SIG-M5 (cell line): ENCODE measurements around the gene TMEM38A.

Experiments
- DNase-seq: peaks from one replicate; lab custom pipeline; 2025; lab: John Stamatoyannopoulos, UW

Gene TMEM38A, protein sequence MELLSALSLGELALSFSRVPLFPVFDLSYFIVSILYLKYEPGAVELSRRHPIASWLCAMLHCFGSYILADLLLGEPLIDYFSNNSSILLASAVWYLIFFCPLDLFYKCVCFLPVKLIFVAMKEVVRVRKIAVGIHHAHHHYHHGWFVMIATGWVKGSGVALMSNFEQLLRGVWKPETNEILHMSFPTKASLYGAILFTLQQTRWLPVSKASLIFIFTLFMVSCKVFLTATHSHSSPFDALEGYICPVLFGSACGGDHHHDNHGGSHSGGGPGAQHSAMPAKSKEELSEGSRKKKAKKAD

DNA sequence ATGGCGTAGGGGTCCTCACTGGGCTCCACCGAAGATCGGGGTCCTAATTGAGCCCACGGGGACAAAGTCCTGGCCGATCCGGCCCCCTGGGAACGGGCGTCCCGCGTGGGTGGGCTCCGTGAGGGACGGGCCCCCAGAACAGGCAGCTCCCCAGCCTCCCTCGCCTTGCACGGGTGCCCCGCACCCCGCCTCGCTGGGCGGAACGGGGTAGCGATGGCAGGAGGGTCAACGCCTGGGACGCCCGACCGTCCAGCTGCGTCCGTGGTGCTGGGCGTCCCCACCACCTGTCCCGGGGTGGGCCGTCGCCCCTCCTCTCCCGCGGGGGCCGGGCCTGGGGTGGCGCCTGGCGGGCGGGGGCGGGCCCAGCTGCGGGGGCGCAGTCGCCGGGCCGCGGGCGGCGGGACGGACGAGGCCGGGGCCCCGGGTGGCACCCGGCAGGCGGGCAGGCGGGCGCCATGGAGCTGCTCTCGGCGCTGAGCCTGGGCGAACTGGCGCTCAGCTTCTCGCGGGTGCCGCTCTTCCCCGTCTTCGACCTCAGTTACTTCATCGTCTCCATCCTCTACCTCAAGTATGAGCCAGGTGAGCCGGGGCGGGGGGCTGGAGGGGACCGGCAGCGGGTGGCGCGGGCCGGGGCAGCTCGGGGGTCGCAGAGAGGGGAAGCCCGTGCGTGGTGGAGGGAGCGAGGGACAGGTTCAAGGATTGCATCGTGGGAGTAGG, at the start of gene TMEM38A:
TMEM38A (plus strand) TSS at position 377 of the 717 bp plus-strand sequence; CDS start at position 456, 79 bp downstream.
- DNase-seq, result no peak

DNA sequence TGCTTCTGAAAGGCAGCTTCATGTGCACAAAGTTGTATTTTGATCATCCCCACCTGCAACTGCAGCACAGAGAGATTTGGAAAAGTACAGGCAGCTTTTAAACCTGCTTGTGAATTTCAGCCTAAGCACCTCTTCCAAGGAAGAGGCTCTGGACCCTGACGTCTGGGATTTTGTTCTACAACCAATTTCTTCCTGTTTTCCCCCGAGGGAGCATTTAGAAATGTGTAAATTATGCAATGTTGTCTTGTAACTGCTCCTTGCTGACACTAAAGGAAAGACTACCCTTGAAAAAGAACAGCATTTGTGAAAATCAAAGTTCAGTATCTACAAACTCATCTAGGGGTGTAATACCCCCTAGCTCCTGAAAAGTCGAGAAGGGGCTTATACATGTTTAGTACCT, 48.3 kb upstream of the TMEM38A start:
- no peak for DNase-seq

- no peak for DNase-seq
These were observed 47.1 kb upstream of the TMEM38A start for GRCh38 chr19:16613841-16614240.

DNA sequence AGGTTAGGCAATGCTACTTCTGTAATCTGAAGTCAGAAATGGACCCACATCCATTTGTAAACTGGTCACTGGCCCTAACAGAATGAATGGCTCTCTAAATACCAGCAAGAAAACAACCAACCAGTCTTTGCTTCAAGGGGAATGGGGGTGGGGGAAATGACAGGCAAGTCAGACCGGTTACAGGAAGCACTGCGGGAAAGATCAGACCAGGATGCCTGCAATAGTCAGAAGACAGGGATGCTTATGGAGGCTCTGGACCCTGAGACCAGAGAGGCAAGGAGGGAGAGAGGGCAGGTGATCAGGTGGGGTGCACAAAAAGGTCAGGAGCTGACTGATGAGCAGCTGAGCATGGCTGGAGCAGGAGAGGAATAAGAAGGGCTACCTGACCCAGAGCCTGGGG, 46.0 kb upstream of the TMEM38A start:
- no peak for DNase-seq

- DNase-seq, result no peak
These were observed 45.1 kb upstream of the TMEM38A start for GRCh38 chr19:16615808-16616207.

DNA sequence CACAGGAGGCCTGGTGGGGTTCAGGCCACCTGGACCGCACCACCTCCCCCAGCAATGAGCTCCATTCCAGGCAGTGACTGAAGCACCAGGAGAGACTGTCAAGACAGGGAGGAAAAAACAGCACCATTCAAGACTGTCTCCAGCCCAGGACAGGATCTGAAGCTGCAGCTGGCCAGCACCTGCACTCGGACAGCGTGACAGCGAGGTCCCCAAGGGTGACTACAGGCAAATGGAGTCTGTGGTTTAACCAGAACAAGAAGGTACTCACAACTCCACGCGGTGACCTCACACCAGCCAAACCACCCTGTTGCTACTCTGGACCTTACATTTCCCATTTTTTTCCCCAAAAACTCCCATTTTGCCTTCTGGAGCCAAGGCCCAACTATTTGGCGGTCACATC, 42.7 kb upstream of the TMEM38A start:
- DNase-seq, result no peak

GRCh38 chr19:16619457-16619856, 41.5 kb upstream of the TMEM38A start:
- DNase-seq, result no peak

DNA sequence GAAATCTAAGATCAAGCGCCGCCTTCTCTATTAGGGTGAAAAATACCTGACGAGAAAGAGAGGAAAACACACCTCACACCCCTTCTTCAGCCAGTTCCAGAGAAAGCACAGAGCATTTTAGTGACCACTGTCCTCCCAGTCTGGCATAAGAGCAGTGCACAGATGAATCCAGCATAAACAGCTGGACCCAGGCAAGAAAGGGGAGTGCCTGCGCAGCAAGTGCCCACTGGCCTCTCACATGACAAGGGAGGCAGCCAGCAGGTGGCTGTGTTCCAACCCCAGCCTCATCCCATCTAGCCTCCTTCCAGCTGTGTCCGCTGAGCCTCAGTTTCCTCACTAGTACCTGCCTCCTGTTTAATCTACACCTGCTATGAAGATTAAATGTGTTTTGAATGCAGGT, 40.9 kb upstream of the TMEM38A start:
- DNase-seq, result no peak

DNA sequence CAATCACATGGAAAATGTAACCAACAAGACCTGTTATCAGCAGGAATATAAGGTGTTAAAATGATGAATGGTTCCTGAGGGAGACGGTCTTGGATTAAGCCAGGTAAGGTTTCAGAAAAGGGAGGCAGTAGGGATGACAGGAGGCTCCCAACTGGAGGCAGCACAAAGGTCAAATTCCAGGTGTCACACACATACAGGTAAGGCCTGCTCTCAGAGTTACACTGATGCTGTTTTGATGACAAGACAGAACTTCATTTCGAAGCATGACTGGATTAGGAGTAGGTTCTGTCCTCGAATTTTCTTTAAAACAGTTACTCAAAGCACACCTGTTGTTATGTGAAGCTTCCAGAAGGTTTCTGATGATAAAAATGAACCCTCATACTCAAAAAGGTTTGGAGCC, 40.4 kb upstream of the TMEM38A start:
- no peak for DNase-seq

- no peak for DNase-seq
These were observed 39.7 kb upstream of the TMEM38A start for GRCh38 chr19:16621165-16621800.

DNA sequence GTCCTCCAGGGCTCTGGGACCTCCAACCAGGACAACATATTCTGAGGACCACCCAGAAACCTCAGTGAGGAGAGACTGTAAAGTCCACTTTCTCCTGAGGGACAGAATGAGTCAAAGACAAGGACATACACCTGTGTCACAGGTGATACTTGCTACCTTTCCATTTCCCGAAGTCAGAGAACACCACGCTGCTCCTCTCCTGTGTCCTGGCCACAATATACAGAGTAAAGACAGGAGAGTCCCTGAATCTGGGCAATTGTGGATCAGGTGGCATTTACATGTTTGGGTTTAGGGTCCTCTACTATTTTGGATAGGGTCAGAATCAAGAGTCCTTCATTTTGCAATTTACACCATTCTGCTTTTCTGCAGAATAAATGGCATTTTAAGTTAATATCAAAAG, 37.9 kb upstream of the TMEM38A start:
- no peak for DNase-seq

- no peak for DNase-seq
These were observed 37.4 kb upstream of the TMEM38A start for GRCh38 chr19:16623576-16623975.

- no peak for DNase-seq
These were observed 36.7 kb upstream of the TMEM38A start for GRCh38 chr19:16624236-16624635.

DNA sequence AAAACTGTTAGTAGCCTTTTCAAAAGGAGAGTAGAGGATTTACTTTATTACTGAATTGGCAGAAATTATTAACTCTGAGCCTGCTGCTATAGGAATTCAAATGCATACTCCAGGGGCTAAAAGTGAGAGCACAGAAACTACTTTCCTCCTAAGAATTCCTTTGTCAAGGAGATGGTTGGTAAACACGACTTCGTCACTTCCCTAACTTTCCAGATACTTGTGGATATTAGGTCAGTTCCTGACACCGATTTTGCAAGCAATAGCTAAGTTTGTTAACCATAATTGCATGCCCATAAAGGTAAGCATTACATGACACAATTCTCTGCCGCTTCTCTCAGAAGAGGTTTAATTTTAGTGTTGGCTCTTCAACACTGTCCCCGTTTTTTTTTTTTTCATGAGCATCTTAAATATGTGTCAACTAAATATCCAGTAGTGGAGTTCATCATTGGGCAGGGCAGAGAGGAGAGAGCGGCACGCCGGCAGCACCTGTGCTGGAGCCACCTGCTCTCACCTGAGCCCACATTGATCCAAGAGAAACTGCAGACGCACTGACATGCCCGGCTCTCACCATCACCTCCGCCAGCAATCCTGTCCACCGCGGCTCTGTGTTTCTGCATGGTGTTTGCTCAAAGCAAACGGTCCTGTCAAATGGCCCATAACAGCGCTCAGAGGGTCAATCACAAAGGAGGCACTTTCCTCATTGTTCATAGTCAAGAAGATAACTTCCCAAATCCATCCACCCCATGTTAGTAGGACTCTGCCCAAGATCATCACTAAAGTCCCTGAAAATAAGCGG, 35.6 kb upstream of the TMEM38A start:
- no peak for DNase-seq

GRCh38 chr19:16626796-16627192, 34.1 kb upstream of the TMEM38A start:
- no peak for DNase-seq

DNA sequence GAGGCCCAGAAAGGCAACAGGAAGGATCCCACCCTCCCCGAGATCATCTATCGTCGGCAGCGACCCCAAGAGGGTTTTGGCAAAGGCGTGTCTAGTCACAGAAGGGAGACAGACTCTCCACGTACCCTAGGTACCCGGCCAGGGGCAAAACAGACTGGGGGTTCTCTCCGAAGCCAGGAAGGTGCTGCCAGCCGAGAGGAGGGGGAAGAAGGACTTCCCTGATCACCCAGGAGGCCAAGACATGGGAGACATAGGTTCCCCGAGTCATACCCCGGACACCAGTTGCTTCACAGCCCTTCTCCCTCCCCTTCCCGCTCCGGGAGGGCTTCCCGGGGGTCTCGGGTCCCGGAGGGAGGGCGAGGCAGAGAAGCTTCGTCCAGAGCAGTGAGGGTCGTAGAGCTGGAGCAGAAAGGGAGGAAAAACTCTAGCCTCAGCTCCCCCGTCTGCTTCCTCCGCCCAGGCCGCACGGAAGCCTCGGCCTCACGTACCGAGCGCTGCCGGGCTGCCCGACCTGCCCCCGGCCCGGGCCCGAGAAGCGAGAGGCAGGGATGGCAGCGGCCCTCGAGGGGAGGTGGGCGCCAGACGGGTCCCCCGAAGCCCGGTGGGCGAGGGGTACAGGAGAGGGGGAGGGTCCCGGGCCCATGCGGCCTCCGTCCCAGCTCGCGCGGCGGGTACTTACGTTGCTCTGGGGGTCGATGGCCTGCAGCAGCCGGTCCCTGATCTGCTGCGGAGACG, 33.6 kb upstream of the TMEM38A start:
- no peak for DNase-seq

GRCh38 chr19:16627928-16628182, 33.1 kb upstream of the TMEM38A start:
- no peak for DNase-seq

- DNase-seq, result no peak
These were observed 32.6 kb upstream of the TMEM38A start, which contains the start of gene MED26 for GRCh38 chr19:16628183-16628983. Gene MED26 (minus strand): TSS chr19:16628204. CDS start chr19:16627943, 261 bp downstream.

DNA sequence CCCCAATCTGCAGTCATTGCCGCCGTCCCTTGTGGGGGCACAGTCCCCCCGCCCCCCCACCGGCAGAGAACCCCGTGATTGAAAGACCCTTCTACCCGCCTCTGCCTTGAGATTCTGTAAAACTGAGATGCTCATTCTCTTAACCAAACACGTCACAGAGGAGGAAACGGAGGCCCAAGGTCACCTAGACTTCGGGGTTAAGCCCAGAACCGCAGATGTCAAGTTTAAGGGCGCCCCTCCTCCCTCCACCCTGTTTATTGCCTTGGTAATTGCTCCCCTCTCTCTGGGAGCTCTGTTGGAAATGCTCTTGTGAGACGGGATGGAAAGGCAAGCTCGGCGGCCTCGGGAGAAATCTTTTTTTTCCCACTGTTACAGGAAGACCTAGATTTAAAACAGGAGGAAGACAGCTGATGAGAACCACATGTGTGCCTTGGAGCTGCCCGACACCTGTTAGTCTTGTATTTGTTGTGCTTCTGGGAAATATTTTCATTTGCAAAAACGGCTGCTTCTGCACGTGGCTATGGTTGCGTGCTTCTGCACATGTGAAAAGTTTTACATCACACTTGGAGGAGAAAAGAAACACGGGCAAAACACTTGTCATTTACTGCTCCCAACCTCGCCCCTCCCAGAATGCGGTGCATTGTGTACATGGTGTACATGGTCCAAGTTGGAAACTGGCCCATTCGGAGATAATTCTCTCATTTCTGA, 31.8 kb upstream of the TMEM38A start:
- DNase-seq, result no peak

DNA sequence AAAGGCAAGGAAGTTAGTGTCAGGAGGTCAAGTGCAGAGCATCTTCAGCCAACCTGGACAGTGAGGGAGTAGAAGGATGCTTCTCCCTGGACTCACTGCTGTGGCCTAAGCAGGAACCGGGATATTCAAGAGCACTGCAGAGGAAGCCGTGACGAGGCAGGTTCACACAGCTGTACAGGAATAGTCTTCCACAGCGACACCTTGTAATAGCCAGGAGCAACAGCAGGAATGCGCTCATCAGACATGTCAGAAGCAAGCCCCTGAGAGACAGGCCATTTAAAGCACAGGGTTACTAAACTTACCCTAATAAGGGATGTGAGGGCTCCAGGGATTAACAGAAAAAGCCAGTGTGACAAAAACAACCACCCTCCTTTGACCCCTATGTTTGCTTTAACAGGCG, 29.5 kb upstream of the TMEM38A start:
- DNase-seq, result no peak
